H1 (cell line): ENCODE measurements around the gene SORL1-AS1.

ENCODE experiments used
- CTCF ChIA-PET: fragments of 300-600 bp; sonication (Branson Sonifier 250); formaldehyde crosslinking; loops from one replicate; lab custom pipeline; 2021; ENCODE audit not compliant: partially characterized antibody; lab: Charles Lee
- POLR2A ChIA-PET: fragments of 300-600 bp; sonication (Branson Sonifier 250); formaldehyde crosslinking; loops from one replicate; lab custom pipeline; 2021; ENCODE audit warnings: inconsistent platforms; ENCODE audit not compliant: partially characterized antibody; lab: Charles Lee
- DNase-seq, 2 experiments: peaks; one replicate each; pipeline versions ENCODE4 v3.0.0 to v3.0.0-alpha.2; 2010 to 2022; ENCODE audit warnings: low spot score in 2 of 2, low read depth in 1 of 2, mixed read lengths in 1 of 2
- FAIRE-seq: peaks from 2 replicates; lab custom pipeline; 2011; peaks lifted over from hg19 to GRCh38; lab: Jason Lieb, UNC
- H2AFZ ChIP-seq: 2 replicates; pipeline ENCODE4 v1.8.1; 2012; ENCODE audit warnings: low read length, inconsistent platforms
- H2AK5ac ChIP-seq: 2 replicates; pipeline ENCODE4 v1.6.1; 2013; ENCODE audit warnings: low read depth, low read length
- H2BK120ac ChIP-seq: replicated peaks from 2 replicates; pipeline ENCODE3; 2013; ENCODE audit warnings: low read depth, low read length, inconsistent platforms
- H2BK12ac ChIP-seq: 2 replicates; pipeline ENCODE4 v1.6.1; 2013; ENCODE audit warnings: low read depth, low read length
- H2BK15ac ChIP-seq: 2 replicates; pipeline ENCODE4 v1.6.1; 2013; ENCODE audit warnings: low read length
- H2BK20ac ChIP-seq: 2 replicates; pipeline ENCODE4 v1.6.1; 2013; ENCODE audit warnings: low read length
- H2BK5ac ChIP-seq: 2 replicates; pipeline ENCODE4 v1.6.1; 2013; ENCODE audit warnings: low read depth, low read length
- H3K14ac ChIP-seq: 2 replicates; pipeline ENCODE4 v1.6.1; 2013; ENCODE audit warnings: inconsistent platforms; ENCODE audit not compliant: insufficient read length
- H3K18ac ChIP-seq: 2 replicates; pipeline ENCODE4 v1.6.1; 2013; ENCODE audit warnings: low read length; ENCODE audit errors: extremely low read depth
- H3K23ac ChIP-seq: 2 replicates; pipeline ENCODE4 v1.6.1; 2013; ENCODE audit warnings: inconsistent platforms; ENCODE audit not compliant: insufficient read length
- H3K23me2 ChIP-seq: 2 replicates; pipeline ENCODE4 v1.6.1; 2013; ENCODE audit warnings: low read depth, low read length
- H3K27ac ChIP-seq: 2 replicates; pipeline ENCODE4 v1.6.1; 2011; ENCODE audit warnings: low read depth, low read length, inconsistent platforms
- H3K27me3 ChIP-seq, 4 experiments: replicated peaks in 1 of 4; 1 replicate in 1 of 4; 2 replicates in 3 of 4; pipeline versions ENCODE4 v1.6.1 to v1.8.1; 2011 to 2013; ENCODE audit warnings: low read length in 3 of 4, mild to moderate bottlenecking in 3 of 4, inconsistent platforms in 2 of 4, mixed read lengths in 2 of 4, moderate library complexity in 1 of 4; ENCODE audit not compliant: control insufficient read depth in 3 of 4, insufficient read depth in 3 of 4; ENCODE audit errors: extremely low read depth in 1 of 4
- H3K36me3 ChIP-seq, 4 experiments: 2 replicates each; pipeline versions ENCODE4 v1.6.1 to v1.8.1; 2011 to 2013; ENCODE audit warnings: mild to moderate bottlenecking in 4 of 4, low read length in 3 of 4, moderate library complexity in 2 of 4, control low read depth in 1 of 4, inconsistent platforms in 1 of 4; ENCODE audit not compliant: insufficient read depth in 4 of 4, control insufficient read depth in 2 of 4
- H3K4ac ChIP-seq: replicated peaks from 2 replicates; pipeline ENCODE3; 2013; ENCODE audit warnings: low read length, low read depth, mixed read lengths, inconsistent platforms; ENCODE audit not compliant: insufficient read length
- H3K4me1 ChIP-seq, 4 experiments: replicated peaks in 1 of 4; 1 replicate in 1 of 4; 2 replicates in 3 of 4; pipeline versions ENCODE4 v1.6.1 to v1.8.1; 2011 to 2013; ENCODE audit warnings: low read length in 3 of 4, inconsistent platforms in 2 of 4, mixed read lengths in 1 of 4; ENCODE audit not compliant: insufficient read depth in 4 of 4, control insufficient read depth in 3 of 4
- H3K4me2 ChIP-seq, 2 experiments: 2 replicates each; pipeline versions ENCODE4 v1.6.1 to v1.8.1; 2011 to 2013; ENCODE audit warnings: low read depth in 2 of 2, low read length in 2 of 2, control low read depth in 1 of 2, inconsistent platforms in 1 of 2, mild to moderate bottlenecking in 1 of 2; ENCODE audit not compliant: insufficient read depth in 1 of 2
- H3K4me3 ChIP-seq, 4 experiments: fragments of 200-600, 300-600 bp in 1 of 4; sonication (generic), shearing (Covaris generic), sonication (Bioruptor Twin) in 1 of 4; 2 replicates each; pipeline versions ENCODE4 v1.5.1 to v1.8.1; 2011 to 2016; ENCODE audit warnings: low read length in 4 of 4, low read depth in 3 of 4, control low read depth in 2 of 4, inconsistent platforms in 2 of 4, mild to moderate bottlenecking in 2 of 4, mixed read lengths in 1 of 4, moderate library complexity in 1 of 4; ENCODE audit not compliant: insufficient read depth in 2 of 4; ENCODE audit errors: extremely low read depth in 1 of 4
- H3K56ac ChIP-seq: replicated peaks from 2 replicates; pipeline ENCODE3; 2013; ENCODE audit warnings: low read depth, mild to moderate bottlenecking, mixed read lengths, low read length, inconsistent platforms; ENCODE audit not compliant: insufficient read length
- H3K79me1 ChIP-seq: 2 replicates; pipeline ENCODE4 v1.6.1; 2013; ENCODE audit warnings: low read depth, low read length, control low read depth
- H3K79me2 ChIP-seq, 2 experiments: 2 replicates each; pipeline versions ENCODE4 v1.6.1 to v1.8.1; 2012 to 2013; ENCODE audit warnings: low read length in 2 of 2, mild to moderate bottlenecking in 2 of 2, inconsistent platforms in 1 of 2; ENCODE audit not compliant: insufficient read depth in 2 of 2, control insufficient read depth in 1 of 2
- H3K9ac ChIP-seq, 4 experiments: replicated peaks in 1 of 4; 1 replicate in 1 of 4; 2 replicates in 3 of 4; pipeline versions ENCODE4 v1.6.1 to v1.8.1; 2011 to 2013; ENCODE audit warnings: low read depth in 3 of 4, low read length in 3 of 4, control low read depth in 2 of 4, mild to moderate bottlenecking in 2 of 4, moderate library complexity in 2 of 4, inconsistent platforms in 1 of 4; ENCODE audit errors: extremely low read depth in 1 of 4
- H3K9me3 ChIP-seq, 2 experiments: 2 replicates each; pipeline versions ENCODE4 v1.6.1 to v1.8.1; 2012 to 2013; ENCODE audit warnings: mild to moderate bottlenecking in 2 of 2, moderate library complexity in 2 of 2, control low read depth in 1 of 2, inconsistent platforms in 1 of 2, low read depth in 1 of 2, low read length in 1 of 2, mixed read lengths in 1 of 2; ENCODE audit not compliant: insufficient read depth in 2 of 2
- H4K20me1 ChIP-seq, 2 experiments: replicated peaks in 1 of 2; 2 replicates each; pipeline versions ENCODE3 to v1.8.1; 2011 to 2013; ENCODE audit warnings: inconsistent platforms in 2 of 2, low read length in 2 of 2, mild to moderate bottlenecking in 1 of 2; ENCODE audit not compliant: insufficient read depth in 2 of 2, control insufficient read depth in 1 of 2
- H4K5ac ChIP-seq: 2 replicates; pipeline ENCODE4 v1.6.1; 2013; ENCODE audit warnings: low read length, low read depth, mixed read lengths, inconsistent platforms; ENCODE audit not compliant: insufficient read length
- H4K8ac ChIP-seq: 2 replicates; pipeline ENCODE4 v1.8.0; 2013; ENCODE audit warnings: mild to moderate bottlenecking, moderate library complexity, low read length, inconsistent platforms; ENCODE audit not compliant: insufficient read depth; ENCODE audit errors: extremely low read depth
- H4K91ac ChIP-seq: replicated peaks from 2 replicates; pipeline ENCODE3; 2013; ENCODE audit warnings: low read length, mixed read lengths, inconsistent platforms; ENCODE audit not compliant: insufficient read length
- MAX ChIP-seq: IDR thresholded peaks from 2 replicates; pipeline ENCODE4 v1.6.1; 2012; ENCODE audit warnings: inconsistent platforms
- TAF7 ChIP-seq: optimal IDR thresholded peaks from 2 replicates; pipeline ENCODE3; 2011; ENCODE audit warnings: low read depth, mild to moderate bottlenecking, inconsistent platforms, low read length, moderate library complexity, borderline replicate concordance
- TEAD4 ChIP-seq: IDR thresholded peaks from 2 replicates; pipeline ENCODE4 v1.6.1; 2012; ENCODE audit warnings: low read depth, low read length, inconsistent platforms, mixed read lengths
- WGBS, 2 experiments: shearing (Covaris generic) in 1 of 2; methylation state at CpG; one replicate each; pipeline versions ENCODE4 v1.1.6 to v1.1.7; 2013 to 2015; ENCODE audit warnings: low lambda C conversion rate in 2 of 2, mixed read lengths in 2 of 2, inconsistent platforms in 1 of 2, low coverage in 1 of 2, missing lambda C conversion rate in 1 of 2; ENCODE audit not compliant: insufficient replicate concordance in 2 of 2, insufficient coverage in 1 of 2, insufficient read length in 1 of 2; ENCODE audit errors: extremely low coverage in 1 of 2, missing lambda C conversion rate in 1 of 2; 5-methylcytosine and 5-hydroxymethylcytosine counted together

The SORL1-AS1 gene

GRCh38 chr11:121412711-121413415 is 39.9 kb downstream of the SORL1-AS1 start:
- Histone ChIP-seq H3K23me2 (no peaks in the 10 kb centered on the region), H3K14ac (no peak overlapping the region), H2BK20ac (no peak overlapping the region), H3K4me1 (peaks cover 0 to 4% (median 0%) of the 10 kb centered on the region in 4 experiments; a peak in 1 of 7 replicates), H3K4me2 (no peak overlapping the region), H3K27me3 (no peaks in the 10 kb centered on the region), H2AFZ (no peak overlapping the region), H4K8ac (no peak overlapping the region), H4K91ac (no peak overlapping the region), H3K23ac (no peak overlapping the region), H2BK12ac (0 out of 2 replicates have a peak overlapping the region, but pooled peaks have one; percentile 39), H4K5ac (no peak overlapping the region), H3K4me3 (no peak overlapping the region), H3K56ac (no peak overlapping the region), H4K20me1 (no peaks in the 10 kb centered on the region), H3K4ac (no peak overlapping the region), H3K79me1 (no peaks in the 10 kb centered on the region), H2BK5ac (no peak overlapping the region), H3K27ac (no peak overlapping the region), H3K36me3 (no peaks in the 10 kb centered on the region), H3K9me3 (no peaks in the 10 kb centered on the region), H3K79me2 (no peaks in the 10 kb centered on the region), H3K18ac (no peak overlapping the region), H2AK5ac (no peak overlapping the region), H2BK120ac (no peak overlapping the region), H3K9ac (no peak overlapping the region), H2BK15ac (no peak overlapping the region)
- CTCF ChIA-PET: interaction anchor here (1.2 kb wide), 1 partner anchor 90 kb away, joined by 3 read pairs; no protein-coding TSS in a partner anchor
- FAIRE-seq (no peak), DNase-seq (no peak)
- WGBS, 2 experiments: 79% methylated on average over 3 of the region's 4 CpGs; no CpG with 5 or more reads in 1 of the 2 experiments
- POLR2A ChIA-PET: no interaction called here
- no peak for TF ChIP-seq TEAD4
- no peak for TF ChIP-seq TAF7
- TF ChIP-seq MAX: no peak
